Transverse colon (tissue), 4 donors: ENCODE measurements around the gene SLC44A4.

Source experiments
- EP300 ChIP-seq: sonication (generic); formaldehyde crosslinking; IDR thresholded peaks from one replicate; pipeline ENCODE4 v1.6.1; 2017; ENCODE audit warnings: antibody characterized with exemption, low read depth
- POLR2A ChIP-seq: fragments of 450-650 bp; IDR thresholded peaks from one replicate; pipeline ENCODE4 v1.6.1; 2016; ENCODE audit warnings: antibody characterized with exemption, mild to moderate bottlenecking, moderate library complexity
- POLR2AphosphoS5 ChIP-seq, 3 donors: sonication (generic); formaldehyde crosslinking; IDR thresholded peaks; one replicate each; pipeline ENCODE4 v1.6.1; 2016; ENCODE audit warnings: antibody characterized with exemption in 3 of 3
- TF ChIP-seq, protein P1 (sequence below), 5 experiments: fragments of 200-600 bp in 3 of 5; fragments of 450-650 bp in 2 of 5; sonication (generic) in 3 of 5; IDR thresholded peaks; 1 replicate in 2 of 5; 2 replicates in 3 of 5; pipeline ENCODE4 v1.5.1; 2016 to 2017; ENCODE audit warnings: antibody characterized with exemption in 5 of 5, inconsistent platforms in 3 of 5, mild to moderate bottlenecking in 2 of 5, moderate library complexity in 1 of 5

DNA sequence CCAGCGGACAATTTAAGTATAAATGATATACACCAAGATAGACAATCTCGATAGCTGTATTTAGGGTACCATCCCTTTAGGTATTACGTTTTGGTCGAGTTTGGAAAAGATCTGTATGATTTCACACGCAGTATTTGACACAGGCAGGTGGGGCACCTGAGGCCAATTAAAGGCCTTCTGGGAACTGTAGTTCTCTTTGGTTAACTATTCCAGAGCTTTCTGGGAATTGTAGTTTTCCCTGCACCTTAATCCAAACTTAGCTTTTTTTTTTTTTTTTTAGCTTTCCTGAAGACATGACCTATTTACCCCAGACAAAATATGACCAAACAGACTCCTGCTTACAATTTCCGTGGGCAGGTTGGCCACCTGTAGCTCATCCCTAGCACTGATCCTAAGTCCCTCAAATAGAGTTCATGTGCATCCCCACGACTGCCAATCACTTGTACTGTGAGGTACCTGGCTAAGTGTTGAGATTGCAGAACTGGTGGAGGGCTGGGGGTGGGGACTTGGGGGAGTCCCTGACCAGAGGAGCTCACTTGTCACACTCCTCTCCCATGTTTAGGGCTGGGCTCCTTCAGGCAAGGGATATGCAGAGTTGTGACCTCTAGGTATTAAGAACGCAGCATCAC lies 19.7 kb upstream of the SLC44A4 start:
- TF ChIP-seq, protein P1, sequence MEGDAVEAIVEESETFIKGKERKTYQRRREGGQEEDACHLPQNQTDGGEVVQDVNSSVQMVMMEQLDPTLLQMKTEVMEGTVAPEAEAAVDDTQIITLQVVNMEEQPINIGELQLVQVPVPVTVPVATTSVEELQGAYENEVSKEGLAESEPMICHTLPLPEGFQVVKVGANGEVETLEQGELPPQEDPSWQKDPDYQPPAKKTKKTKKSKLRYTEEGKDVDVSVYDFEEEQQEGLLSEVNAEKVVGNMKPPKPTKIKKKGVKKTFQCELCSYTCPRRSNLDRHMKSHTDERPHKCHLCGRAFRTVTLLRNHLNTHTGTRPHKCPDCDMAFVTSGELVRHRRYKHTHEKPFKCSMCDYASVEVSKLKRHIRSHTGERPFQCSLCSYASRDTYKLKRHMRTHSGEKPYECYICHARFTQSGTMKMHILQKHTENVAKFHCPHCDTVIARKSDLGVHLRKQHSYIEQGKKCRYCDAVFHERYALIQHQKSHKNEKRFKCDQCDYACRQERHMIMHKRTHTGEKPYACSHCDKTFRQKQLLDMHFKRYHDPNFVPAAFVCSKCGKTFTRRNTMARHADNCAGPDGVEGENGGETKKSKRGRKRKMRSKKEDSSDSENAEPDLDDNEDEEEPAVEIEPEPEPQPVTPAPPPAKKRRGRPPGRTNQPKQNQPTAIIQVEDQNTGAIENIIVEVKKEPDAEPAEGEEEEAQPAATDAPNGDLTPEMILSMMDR (IDR thresholded peaks at IDR 0.05) = peak in 1 of 5 experiments; percentile 17
- TF ChIP-seq POLR2A (no peak), EP300 (no peak), POLR2AphosphoS5 (IDR thresholded peaks at IDR 0.05) (peak; percentile 47 to 59 (median 52))
